ENCODE results near the gene LPCAT1. TPM values are rescaled to one million over a fixed set of nuclear protein-coding genes. Genes with fewer than 3 reads are reported as not detected.

Gene LPCAT1
- total and polyA plus RNA-seq, 2 of the 13 experiments (the other 11 are each of a cell fraction or from before 2014, with no cell fraction given): 29.8 to 90.6 TPM

GRCh38 chr5:1445313-1445688, 78.5 kb downstream of the LPCAT1 start, which contains the start of gene SLC6A3:
SLC6A3 (minus strand) TSS chr5:1445440; CDS start chr5:1443197, 2,243 bp downstream.
- in situ Hi-C loops (cut with HindIII; ENCODE audit: extremely low pct_ligation_motif_present, low pct_unique_long_range_greater_than_20kb): no loop called here
- TF ChIP-seq ZNF124 (CRISPR knock-in tag; IDR thresholded peaks at IDR 0.05): no peak
- TF ChIP-seq SATB2 (CRISPR knock-in tag; IDR thresholded peaks at IDR 0.05): no peak
- no peak for TF ChIP-seq ZNF160 (CRISPR knock-in tag; IDR thresholded peaks at IDR 0.05)
- no peak for TF ChIP-seq SRSF9 (IDR thresholded peaks at IDR 0.05; ENCODE audit: borderline replicate concordance, insufficient read depth, low read depth, low read length, poor library complexity, severe bottlenecking)
- no peak for TF ChIP-seq SRSF4 (IDR thresholded peaks at IDR 0.05; ENCODE audit: low read depth, low read length, poor library complexity, severe bottlenecking)
- no peak for TF ChIP-seq ZBTB21 (CRISPR knock-in tag; IDR thresholded peaks at IDR 0.05)
- TF ChIP-seq ZNF430 (CRISPR knock-in tag; IDR thresholded peaks at IDR 0.05): no peak
- no peak for TF ChIP-seq SP2 (CRISPR knock-in tag; IDR thresholded peaks at IDR 0.05)
- ATAC-seq: no peak

GRCh38 chr5:1444361-1445189, 79.2 kb downstream of the LPCAT1 start:
- no peak for DNase-seq (ENCODE audit: low spot score)
- H4K20me1 ChIP-seq (ENCODE audit: insufficient read depth, low read length): no peaks in the 10 kb centered on the region
- no peak overlapping the region for H3K27ac ChIP-seq (ENCODE audit: extremely low read length, insufficient read depth, low read length)
- FAIRE-seq: no peak
- no peak for ATAC-seq
- no TSS peak for BruUV-seq (replicated peaks)
- in situ Hi-C loops (cut with HindIII; ENCODE audit: extremely low pct_ligation_motif_present, low pct_unique_long_range_greater_than_20kb) (no loop called here), intact Hi-C loops (cut with micrococcal nuclease; ENCODE audit: unreplicated experiment) (no loop called here)
- H3K4me3 ChIP-seq (replicated peaks in 1 of 3; ENCODE audit: insufficient read depth in 1 of 3, low read depth in 2 of 3, low read length in 3 of 3): no peak overlapping the region
- no peaks in the 10 kb centered on the region for H3K36me3 ChIP-seq (replicated peaks in 1 of 2; ENCODE audit: control insufficient read depth in 1 of 2, insufficient read depth in 2 of 2, low read length in 2 of 2)
- no peak overlapping the region for H3K4me2 ChIP-seq (ENCODE audit: low read depth, low read length)
- no peaks in the 10 kb centered on the region for H3K4me1 ChIP-seq (ENCODE audit: insufficient read depth, low read length)
- H2AFZ ChIP-seq (ENCODE audit: low read length): no peak overlapping the region
- no peak overlapping the region for H3K9ac ChIP-seq (ENCODE audit: insufficient read depth, low read depth, low read length)
- ChIA-PET POLR2A (no interaction called here), CTCF (ENCODE audit: low intra/inter-chr PET ratio, low total read pairs) (no interaction called here)
- 75% methylated on average over 28 of the region's 68 CpGs for WGBS (ENCODE audit: low lambda C conversion rate)
- H3K79me2 ChIP-seq (ENCODE audit: insufficient read depth, low read length): no peaks in the 10 kb centered on the region
- peaks cover 18 to 67% of the 10 kb centered on the region in 2 experiments for H3K27me3 ChIP-seq (ENCODE audit: control insufficient read depth in 1 of 2, insufficient read depth in 2 of 2, low read length in 2 of 2)
- H3K9me3 ChIP-seq (ENCODE audit: low read length): no peaks in the 10 kb centered on the region
- no peak for TF ChIP-seq ZNF878 (CRISPR knock-in tag; IDR thresholded peaks at IDR 0.05)
- no peak for TF ChIP-seq ZIK1 (CRISPR knock-in tag; IDR thresholded peaks at IDR 0.05; ENCODE audit: borderline replicate concordance, low read depth)
- no peak for TF ChIP-seq NFKBIZ (CRISPR knock-in tag; IDR thresholded peaks at IDR 0.05)
- no peak for TF ChIP-seq TBL1XR1 (IDR thresholded peaks at IDR 0.05; ENCODE audit: borderline replicate concordance, low read length, partially characterized antibody)
- TF ChIP-seq DNMT1 (CRISPR knock-in tag; IDR thresholded peaks at IDR 0.05): no peak
- TF ChIP-seq ZNF512B (CRISPR knock-in tag; IDR thresholded peaks at IDR 0.05; ENCODE audit: borderline replicate concordance): no peak
- no peak for TF ChIP-seq ZNF83 (CRISPR knock-in tag; IDR thresholded peaks at IDR 0.05; ENCODE audit: borderline replicate concordance)
- no peak for TF ChIP-seq SALL2 (CRISPR knock-in tag; IDR thresholded peaks at IDR 0.05)
- no peak for TF ChIP-seq MTF1 (CRISPR knock-in tag; IDR thresholded peaks at IDR 0.05)

More at GRCh38 chr5:1445313-1445688, 78.5 kb downstream of the LPCAT1 start, which contains the start of gene SLC6A3:
- H2AFZ ChIP-seq (ENCODE audit: low read length): no peak within 1 kb of the TSS
- H3K27ac ChIP-seq (ENCODE audit: extremely low read length, insufficient read depth, low read length): no peak within 1 kb of the TSS
- ChIA-PET CTCF (ENCODE audit: low intra/inter-chr PET ratio, low total read pairs) (no interaction called here), POLR2A (no interaction called here)
- no TSS peak for BruUV-seq (replicated peaks)
- no peaks in the 10 kb centered on the region for H3K4me1 ChIP-seq (ENCODE audit: insufficient read depth, low read length)
- DNase-seq (ENCODE audit: low spot score) (no peak), FAIRE-seq (no peak)
- H3K9me3 ChIP-seq (ENCODE audit: low read length): no peaks in the 10 kb centered on the region
- no peaks in the 10 kb centered on the region for H3K36me3 ChIP-seq (replicated peaks in 1 of 2; ENCODE audit: control insufficient read depth in 1 of 2, insufficient read depth in 2 of 2, low read length in 2 of 2)
- H3K4me3 ChIP-seq (replicated peaks in 1 of 3; ENCODE audit: insufficient read depth in 1 of 3, low read depth in 2 of 3, low read length in 3 of 3): no peak within 1 kb of the TSS
- H3K27me3 ChIP-seq (ENCODE audit: control insufficient read depth in 1 of 2, insufficient read depth in 2 of 2, low read length in 2 of 2): peaks cover 18 to 66% of the 10 kb centered on the region in 2 experiments
- no peak within 1 kb of the TSS for H3K4me2 ChIP-seq (ENCODE audit: low read depth, low read length)
- H3K9ac ChIP-seq (ENCODE audit: insufficient read depth, low read depth, low read length): no peak within 1 kb of the TSS
- H3K79me2 ChIP-seq (ENCODE audit: insufficient read depth, low read length): no peaks in the 10 kb centered on the region
- intact Hi-C loops (cut with micrococcal nuclease; ENCODE audit: unreplicated experiment): no loop called here
- WGBS (ENCODE audit: low lambda C conversion rate): no CpG with 5 or more reads among the region's 52 CpGs
- no peaks in the 10 kb centered on the region for H4K20me1 ChIP-seq (ENCODE audit: insufficient read depth, low read length)

Data from HepG2 (cell line).